ENCODE data around the gene YIPF5.

Gene YIPF5

GRCh38 chr5:144122081-144122480, 48.4 kb downstream of the YIPF5 start:
- DNase-seq, result no peak

- no peak for DNase-seq
Observed at GRCh38 chr5:144121577-144121976, 48.9 kb downstream of the YIPF5 start.

GRCh38 chr5:144120661-144121180, 49.7 kb downstream of the YIPF5 start:
- DNase-seq, result no peak

- DNase-seq, result no peak
Observed at GRCh38 chr5:144117412-144117811, 53.0 kb downstream of the YIPF5 start.

- DNase-seq, result no peak
Observed at GRCh38 chr5:144114571-144114970, 55.9 kb downstream of the YIPF5 start.

Data from MV-4-11 (cell line).